Measurements from ENCODE around the gene WBP2. TPM values are rescaled to one million over a fixed set of nuclear protein-coding genes. Genes with fewer than 3 reads are reported as not detected.
"Not testable (repeated sequence)": the region's sequence is repeated elsewhere in the genome, so short reads cannot be mapped to it uniquely, and the experiment has no call there.

Gene WBP2
- total RNA-seq, 6 experiments from 2014 or later = 51.4 to 65.5 (median 59.3) TPM

- no peak for DNase-seq
- H3K36me3 Mint-ChIP-seq (ENCODE audit: low read depth) = no peaks in the 10 kb centered on the region
- peaks cover 6% of the 10 kb centered on the region for H3K27me3 Mint-ChIP-seq (ENCODE audit: insufficient read depth)
- peaks cover 11% of the 10 kb centered on the region for H3K4me1 Mint-ChIP-seq (ENCODE audit: low read depth)
- no peak for TF ChIP-seq CTCF (IDR thresholded peaks at IDR 0.05)
- H3K9me3 Mint-ChIP-seq = no peaks in the 10 kb centered on the region
- H3K4me3 Mint-ChIP-seq = no peak overlapping the region
- H3K27ac Mint-ChIP-seq = no peak overlapping the region
Measured at GRCh38 chr17:75891605-75892555, 36.7 kb upstream of the WBP2 start.

GRCh38 chr17:75891022-75891604 is 36.0 kb upstream of the WBP2 start:
- Mint-ChIP-seq H3K36me3 (ENCODE audit: low read depth) (no peaks in the 10 kb centered on the region), H3K4me3 (no peak overlapping the region)

GRCh38 chr17:75889454-75889853 is 34.3 kb upstream of the WBP2 start:
- Mint-ChIP-seq H3K36me3 (ENCODE audit: low read depth) (no peaks in the 10 kb centered on the region), H3K4me3 (no peak overlapping the region), H3K27ac (no peak overlapping the region), H3K9me3 (no peaks in the 10 kb centered on the region), H3K4me1 (ENCODE audit: low read depth) (no peaks in the 10 kb centered on the region), H3K27me3 (ENCODE audit: insufficient read depth) (peaks cover 9% of the 10 kb centered on the region)
- TF ChIP-seq CTCF (IDR thresholded peaks at IDR 0.05) = no peak
- no peak for DNase-seq

More at GRCh38 chr17:75891022-75891604, 36.0 kb upstream of the WBP2 start:
- no peaks in the 10 kb centered on the region for H3K9me3 Mint-ChIP-seq
- no peak for DNase-seq
- TF ChIP-seq CTCF (IDR thresholded peaks at IDR 0.05) = no peak
- H3K27ac Mint-ChIP-seq = no peak overlapping the region
- H3K27me3 Mint-ChIP-seq (ENCODE audit: insufficient read depth) = peaks cover 7% of the 10 kb centered on the region
- H3K4me1 Mint-ChIP-seq (ENCODE audit: low read depth) = peaks cover 11% of the 10 kb centered on the region

- Mint-ChIP-seq H3K4me3 (no peak overlapping the region), H3K27ac (no peak overlapping the region), H3K4me1 (ENCODE audit: low read depth) (no peaks in the 10 kb centered on the region), H3K27me3 (ENCODE audit: insufficient read depth) (peaks cover 9% of the 10 kb centered on the region), H3K9me3 (no peaks in the 10 kb centered on the region), H3K36me3 (ENCODE audit: low read depth) (no peaks in the 10 kb centered on the region)
- DNase-seq = no peak
- TF ChIP-seq CTCF (IDR thresholded peaks at IDR 0.05) = no peak
Measured at GRCh38 chr17:75888484-75888883, 33.3 kb upstream of the WBP2 start.

GRCh38 chr17:75885860-75886259 is 30.7 kb upstream of the WBP2 start:
- H3K27ac Mint-ChIP-seq; H3K4me1 Mint-ChIP-seq (ENCODE audit: low read depth); H3K9me3 Mint-ChIP-seq; H3K4me3 Mint-ChIP-seq; H3K36me3 Mint-ChIP-seq (ENCODE audit: low read depth); DNase-seq: not testable (repeated sequence)
- peaks cover 16% of the 10 kb centered on the region for H3K27me3 Mint-ChIP-seq (ENCODE audit: insufficient read depth)

- Mint-ChIP-seq H3K27ac (no peak overlapping the region), H3K4me3 (no peak overlapping the region), H3K4me1 (ENCODE audit: low read depth) (no peaks in the 10 kb centered on the region), H3K9me3 (no peaks in the 10 kb centered on the region), H3K27me3 (ENCODE audit: insufficient read depth) (peaks cover 16% of the 10 kb centered on the region), H3K36me3 (ENCODE audit: low read depth) (no peaks in the 10 kb centered on the region)
- TF ChIP-seq CTCF (IDR thresholded peaks at IDR 0.05) = no peak
- no peak for DNase-seq
Measured at GRCh38 chr17:75885431-75885830, 30.3 kb upstream of the WBP2 start.
